ENCODE measurements around the gene FBXL5.

FBXL5 gene

GRCh38 chr4:15655223-15656037 is at the start of gene FBXL5:
FBXL5 (minus strand) TSS chr4:15655357; CDS start chr4:15655287, 70 bp downstream.
- DNase-seq = peak; percentile 65 to 79 (median 69)

- DNase-seq = no peak
These were observed 49.0 kb upstream of the FBXL5 start for GRCh38 chr4:15704129-15704528.

- DNase-seq = no peak
These were observed 48.3 kb upstream of the FBXL5 start for GRCh38 chr4:15703439-15703838.

- DNase-seq = peak; percentile 2 to 25 (median 7)
These were observed 47.8 kb upstream of the FBXL5 start, which contains the start of gene BST1 for GRCh38 chr4:15702941-15703403. BST1 (plus strand) TSS chr4:15703065; CDS start chr4:15703145, 80 bp downstream.

- no peak for DNase-seq
These were observed 41.7 kb upstream of the FBXL5 start for GRCh38 chr4:15696866-15697265.

GRCh38 chr4:15695729-15696128 is 40.6 kb upstream of the FBXL5 start:
- no peak for DNase-seq

GRCh38 chr4:15695240-15695699 is 40.1 kb upstream of the FBXL5 start:
- DNase-seq = no peak

GRCh38 chr4:15694431-15694830 is 39.3 kb upstream of the FBXL5 start:
- DNase-seq = no peak

GRCh38 chr4:15692602-15693001 is 37.4 kb upstream of the FBXL5 start:
- no peak for DNase-seq

GRCh38 chr4:15691346-15692135 is 36.4 kb upstream of the FBXL5 start:
- no peak for DNase-seq

GRCh38 chr4:15690020-15690809 is 35.1 kb upstream of the FBXL5 start:
- DNase-seq = no peak

- no peak for DNase-seq
These were observed 34.4 kb upstream of the FBXL5 start for GRCh38 chr4:15689540-15689939.

GRCh38 chr4:15688051-15688450 is 32.9 kb upstream of the FBXL5 start:
- DNase-seq = no peak

GRCh38 chr4:15684498-15684897 is 29.3 kb upstream of the FBXL5 start:
- no peak for DNase-seq

- DNase-seq = no peak
These were observed 28.0 kb upstream of the FBXL5 start for GRCh38 chr4:15683143-15683495.

- DNase-seq = no peak
These were observed 27.3 kb upstream of the FBXL5 start for GRCh38 chr4:15682242-15683142.

GRCh38 chr4:15681372-15682241 is 26.4 kb upstream of the FBXL5 start, which contains the start of gene FAM200B:
FAM200B (plus strand) TSS chr4:15681827; CDS start chr4:15686978, 5,151 bp downstream.
- DNase-seq = peak; percentile 85 to 98 (median 90)

- DNase-seq = no peak
These were observed 25.9 kb upstream of the FBXL5 start for GRCh38 chr4:15681067-15681371.

GRCh38 chr4:15677507-15677988 is 22.4 kb upstream of the FBXL5 start:
- DNase-seq = no peak

GRCh38 chr4:15676899-15677298 is 21.7 kb upstream of the FBXL5 start:
- no peak for DNase-seq

- no peak for DNase-seq
These were observed 20.9 kb upstream of the FBXL5 start for GRCh38 chr4:15676039-15676438.

Measured in activated CD4-positive, CD25-positive, alpha-beta regulatory T cell (primary cell).